Measurements from ENCODE around the gene KCNB1.

Gene KCNB1

GRCh38 chr20:49450281-49450721, 32.2 kb downstream of the KCNB1 start:
- H3K18ac ChIP-seq (ENCODE audit: low read length) = no peak overlapping the region
- H3K4ac ChIP-seq (ENCODE audit: low read length) = no peak overlapping the region
- H3K4me2 ChIP-seq (ENCODE audit: insufficient read depth, low read length, poor library complexity, severe bottlenecking) = no peak overlapping the region
- no peaks in the 10 kb centered on the region for H3K79me1 ChIP-seq (ENCODE audit: low read depth, low read length)
- H3K4me3 ChIP-seq (ENCODE audit: low read length in 2 of 2) = no peak overlapping the region
- H2BK120ac ChIP-seq (ENCODE audit: low read depth, low read length) = no peak overlapping the region
- no peak overlapping the region for H3K23ac ChIP-seq (ENCODE audit: low read depth, low read length, poor library complexity)
- no peak overlapping the region for H2AK5ac ChIP-seq (ENCODE audit: low read depth, low read length)
- no peaks in the 10 kb centered on the region for H3K36me3 ChIP-seq (replicated peaks in 1 of 2; ENCODE audit: control insufficient read depth in 2 of 2, insufficient read depth in 2 of 2, low read length in 2 of 2)
- no peak overlapping the region for H3K9ac ChIP-seq (ENCODE audit: low read depth, low read length, poor library complexity)
- H3K9me3 ChIP-seq (replicated peaks in 1 of 2; ENCODE audit: control insufficient read depth in 2 of 2, insufficient read depth in 1 of 2, low read depth in 1 of 2, low read length in 2 of 2) = no peaks in the 10 kb centered on the region
- no peak for DNase-seq (ENCODE audit: low spot score)
- H3K27me3 ChIP-seq (ENCODE audit: control insufficient read depth in 3 of 3, insufficient read depth in 3 of 3, low read depth in 1 of 3, low read length in 3 of 3) = no peaks in the 10 kb centered on the region
- H3K14ac ChIP-seq (ENCODE audit: low read length) = no peak overlapping the region
- H3K4me1 ChIP-seq (ENCODE audit: control insufficient read depth in 2 of 2, insufficient read depth in 1 of 2, low read depth in 1 of 2, low read length in 2 of 2) = peaks cover 12 to 21% of the 10 kb centered on the region in 2 donors
- H2BK5ac ChIP-seq (ENCODE audit: low read length) = no peak overlapping the region
- H3K27ac ChIP-seq (replicated peaks; ENCODE audit: low read length) = no peak overlapping the region
- no peak overlapping the region for H2BK12ac ChIP-seq (ENCODE audit: low read length)
- H4K8ac ChIP-seq (ENCODE audit: low read depth, low read length) = no peak overlapping the region
- no peak overlapping the region for H2BK15ac ChIP-seq (ENCODE audit: low read length)
- no CpG with 5 or more reads among the region's 14 CpGs for WGBS, 2 donors (ENCODE audit: extremely low coverage in 2 of 2, insufficient read length in 2 of 2, insufficient replicate concordance in 1 of 2)
- no peak overlapping the region for H4K91ac ChIP-seq (ENCODE audit: low read depth, low read length, poor library complexity)
- peak overlapping the region; percentile 31 for H2AFZ ChIP-seq (ENCODE audit: low read length)

GRCh38 chr20:49448917-49449316, 33.6 kb downstream of the KCNB1 start:
- no peak overlapping the region for H3K14ac ChIP-seq (ENCODE audit: low read length)
- no peak overlapping the region for H3K4me3 ChIP-seq (ENCODE audit: low read length in 2 of 2)
- no peak overlapping the region for H3K18ac ChIP-seq (ENCODE audit: low read length)
- H3K79me1 ChIP-seq (ENCODE audit: low read depth, low read length) = no peaks in the 10 kb centered on the region
- no peaks in the 10 kb centered on the region for H3K27me3 ChIP-seq (ENCODE audit: control insufficient read depth in 3 of 3, insufficient read depth in 3 of 3, low read depth in 1 of 3, low read length in 3 of 3)
- no peak overlapping the region for H4K91ac ChIP-seq (ENCODE audit: low read depth, low read length, poor library complexity)
- H2AFZ ChIP-seq (ENCODE audit: low read length) = no peak overlapping the region
- H2BK5ac ChIP-seq (ENCODE audit: low read length) = no peak overlapping the region
- H3K4ac ChIP-seq (ENCODE audit: low read length) = no peak overlapping the region
- H2BK15ac ChIP-seq (ENCODE audit: low read length) = no peak overlapping the region
- no peaks in the 10 kb centered on the region for H3K36me3 ChIP-seq (replicated peaks in 1 of 2; ENCODE audit: control insufficient read depth in 2 of 2, insufficient read depth in 2 of 2, low read length in 2 of 2)
- WGBS, 2 donors (ENCODE audit: extremely low coverage in 2 of 2, insufficient read length in 2 of 2, insufficient replicate concordance in 1 of 2) = no CpG with 5 or more reads among the region's 6 CpGs
- H2BK120ac ChIP-seq (ENCODE audit: low read depth, low read length) = no peak overlapping the region
- no peak overlapping the region for H3K4me2 ChIP-seq (ENCODE audit: insufficient read depth, low read length, poor library complexity, severe bottlenecking)
- H3K23ac ChIP-seq (ENCODE audit: low read depth, low read length, poor library complexity) = no peak overlapping the region
- H2BK12ac ChIP-seq (ENCODE audit: low read length) = no peak overlapping the region
- no peak overlapping the region for H3K9ac ChIP-seq (ENCODE audit: low read depth, low read length, poor library complexity)
- no peak overlapping the region for H3K27ac ChIP-seq (replicated peaks; ENCODE audit: low read length)
- peaks cover 17 to 21% of the 10 kb centered on the region in 2 donors for H3K4me1 ChIP-seq (ENCODE audit: control insufficient read depth in 2 of 2, insufficient read depth in 1 of 2, low read depth in 1 of 2, low read length in 2 of 2)
- no peak overlapping the region for H2AK5ac ChIP-seq (ENCODE audit: low read depth, low read length)
- no peak for DNase-seq (ENCODE audit: low spot score)
- no peak overlapping the region for H4K8ac ChIP-seq (ENCODE audit: low read depth, low read length)
- H3K9me3 ChIP-seq (replicated peaks in 1 of 2; ENCODE audit: control insufficient read depth in 2 of 2, insufficient read depth in 1 of 2, low read depth in 1 of 2, low read length in 2 of 2) = no peaks in the 10 kb centered on the region

- Histone ChIP-seq H3K18ac (ENCODE audit: low read length) (peak overlapping the region; percentile 46), H3K23ac (ENCODE audit: low read depth, low read length, poor library complexity) (no peak overlapping the region), H3K4ac (ENCODE audit: low read length) (no peak overlapping the region), H4K91ac (ENCODE audit: low read depth, low read length, poor library complexity) (no peak overlapping the region), H3K4me1 (ENCODE audit: control insufficient read depth in 2 of 2, insufficient read depth in 1 of 2, low read depth in 1 of 2, low read length in 2 of 2) (peaks cover 17 to 21% of the 10 kb centered on the region in 2 donors), H2BK120ac (ENCODE audit: low read depth, low read length) (no peak overlapping the region), H3K14ac (ENCODE audit: low read length) (no peak overlapping the region), H4K8ac (ENCODE audit: low read depth, low read length) (no peak overlapping the region), H3K4me2 (ENCODE audit: insufficient read depth, low read length, poor library complexity, severe bottlenecking) (no peak overlapping the region), H2BK5ac (ENCODE audit: low read length) (no peak overlapping the region), H3K27ac (replicated peaks; ENCODE audit: low read length) (no peak overlapping the region), H2BK12ac (ENCODE audit: low read length) (no peak overlapping the region), H2AK5ac (ENCODE audit: low read depth, low read length) (no peak overlapping the region), H3K9me3 (replicated peaks in 1 of 2; ENCODE audit: control insufficient read depth in 2 of 2, insufficient read depth in 1 of 2, low read depth in 1 of 2, low read length in 2 of 2) (no peaks in the 10 kb centered on the region), H3K27me3 (ENCODE audit: control insufficient read depth in 3 of 3, insufficient read depth in 3 of 3, low read depth in 1 of 3, low read length in 3 of 3) (no peaks in the 10 kb centered on the region), H2BK15ac (ENCODE audit: low read length) (no peak overlapping the region), H2AFZ (ENCODE audit: low read length) (no peak overlapping the region), H3K36me3 (replicated peaks in 1 of 2; ENCODE audit: control insufficient read depth in 2 of 2, insufficient read depth in 2 of 2, low read length in 2 of 2) (no peaks in the 10 kb centered on the region), H3K9ac (ENCODE audit: low read depth, low read length, poor library complexity) (no peak overlapping the region), H3K79me1 (ENCODE audit: low read depth, low read length) (no peaks in the 10 kb centered on the region), H3K4me3 (ENCODE audit: low read length in 2 of 2) (no peak overlapping the region)
- DNase-seq (ENCODE audit: low spot score) = no peak
- no CpG with 5 or more reads among the region's 5 CpGs for WGBS, 2 donors (ENCODE audit: extremely low coverage in 2 of 2, insufficient read length in 2 of 2, insufficient replicate concordance in 1 of 2)
These were observed 34.3 kb downstream of the KCNB1 start for GRCh38 chr20:49447946-49448809.

GRCh38 chr20:49447364-49447763, 35.1 kb downstream of the KCNB1 start:
- Histone ChIP-seq H3K36me3 (replicated peaks in 1 of 2; ENCODE audit: control insufficient read depth in 2 of 2, insufficient read depth in 2 of 2, low read length in 2 of 2) (no peaks in the 10 kb centered on the region), H2AK5ac (ENCODE audit: low read depth, low read length) (peak overlapping the region; percentile 20), H3K18ac (ENCODE audit: low read length) (peak overlapping the region; percentile 24), H2BK12ac (ENCODE audit: low read length) (no peak overlapping the region), H3K27me3 (ENCODE audit: control insufficient read depth in 3 of 3, insufficient read depth in 3 of 3, low read depth in 1 of 3, low read length in 3 of 3) (no peaks in the 10 kb centered on the region), H4K8ac (ENCODE audit: low read depth, low read length) (no peak overlapping the region), H2BK5ac (ENCODE audit: low read length) (no peak overlapping the region), H3K23ac (ENCODE audit: low read depth, low read length, poor library complexity) (no peak overlapping the region), H3K4me1 (ENCODE audit: control insufficient read depth in 2 of 2, insufficient read depth in 1 of 2, low read depth in 1 of 2, low read length in 2 of 2) (peaks cover 17 to 21% of the 10 kb centered on the region in 2 donors), H3K27ac (replicated peaks; ENCODE audit: low read length) (no peak overlapping the region), H3K4me2 (ENCODE audit: insufficient read depth, low read length, poor library complexity, severe bottlenecking) (no peak overlapping the region), H2AFZ (ENCODE audit: low read length) (no peak overlapping the region), H4K91ac (ENCODE audit: low read depth, low read length, poor library complexity) (no peak overlapping the region), H3K9ac (ENCODE audit: low read depth, low read length, poor library complexity) (no peak overlapping the region), H2BK120ac (ENCODE audit: low read depth, low read length) (no peak overlapping the region), H3K14ac (ENCODE audit: low read length) (no peak overlapping the region), H3K4ac (ENCODE audit: low read length) (no peak overlapping the region), H3K79me1 (ENCODE audit: low read depth, low read length) (no peaks in the 10 kb centered on the region), H2BK15ac (ENCODE audit: low read length) (no peak overlapping the region), H3K9me3 (replicated peaks in 1 of 2; ENCODE audit: control insufficient read depth in 2 of 2, insufficient read depth in 1 of 2, low read depth in 1 of 2, low read length in 2 of 2) (no peaks in the 10 kb centered on the region), H3K4me3 (ENCODE audit: low read length in 2 of 2) (no peak overlapping the region)
- DNase-seq (ENCODE audit: low spot score) = no peak
- no CpG with 5 or more reads among the region's 6 CpGs for WGBS, 2 donors (ENCODE audit: extremely low coverage in 2 of 2, insufficient read length in 2 of 2, insufficient replicate concordance in 1 of 2)
